ENCODE data around the gene PCDHA5. TPM values are rescaled to one million over a fixed set of nuclear protein-coding genes. Genes with fewer than 3 reads are reported as not detected.
"Not testable (repeated sequence)": the region's sequence is repeated elsewhere in the genome, so short reads cannot be mapped to it uniquely, and the experiment has no call there.

PCDHA5 gene
- under 1 TPM in 3 of 4 donors, not detected in 1; 0.09 to 0.19 (median 0.15) TPM for total RNA-seq

- Histone ChIP-seq H3K27me3 (peaks cover 0 to 29% (median 0%) of the 10 kb centered on the region in 4 donors), H3K27ac (no peak within 1 kb of the TSS), H3K4me3 (no peak within 1 kb of the TSS), H3K9me3 (peaks cover 0 to 31% (median 23%) of the 10 kb centered on the region in 3 donors), H3K36me3 (no peaks in the 10 kb centered on the region), H3K4me1 (no peaks in the 10 kb centered on the region)
- DNase-seq, result no peak
- intact Hi-C loops (cut with DNase I), result no loop called here
- 28 to 45% methylated on average over 22 to 24 of the region's 39 CpGs for WGBS, 2 donors
- peak in 1 of 6 experiments; percentile 34 for TF ChIP-seq CTCF (IDR thresholded peaks at IDR 0.05)
- TF ChIP-seq POLR2A (IDR thresholded peaks at IDR 0.05), result no peak
Observed at GRCh38 chr5:140821375-140822280, at the start of gene PCDHA5. PCDHA5 (plus strand) TSS chr5:140821613.

GRCh38 chr5:140780512-140780911, 40.9 kb upstream of the PCDHA5 start:
- Histone ChIP-seq H3K9me3 (peaks cover 0 to 74% (median 35%) of the 10 kb centered on the region in 3 donors), H3K36me3 (no peaks in the 10 kb centered on the region), H3K27me3 (peaks cover 0 to 3% (median 0%) of the 10 kb centered on the region in 4 donors), H3K27ac (no peak overlapping the region), H3K4me3 (no peak overlapping the region), H3K4me1 (no peaks in the 10 kb centered on the region)
- WGBS, 2 donors, result 72 to 84% methylated on average over 1 of the region's 1 CpG
- no peak for DNase-seq
- intact Hi-C loops (cut with DNase I), result no loop called here
- TF ChIP-seq POLR2A (IDR thresholded peaks at IDR 0.05), result no peak
- no peak for TF ChIP-seq CTCF (IDR thresholded peaks at IDR 0.05)

- Histone ChIP-seq H3K36me3 (no peaks in the 10 kb centered on the region), H3K27me3 (peaks cover 0 to 38% (median 0%) of the 10 kb centered on the region in 4 donors), H3K9me3 (peaks cover 0 to 79% (median 43%) of the 10 kb centered on the region in 3 donors), H3K4me3 (no peak within 1 kb of the TSS), H3K4me1 (no peaks in the 10 kb centered on the region), H3K27ac (no peak within 1 kb of the TSS)
- TF ChIP-seq POLR2A (IDR thresholded peaks at IDR 0.05), result no peak
- TF ChIP-seq CTCF (IDR thresholded peaks at IDR 0.05), result no peak
- no peak for DNase-seq
- intact Hi-C loops (cut with DNase I), result no loop called here
- WGBS, 2 donors, result 23 to 48% methylated on average over 21 to 29 of the region's 29 CpGs
Observed at GRCh38 chr5:140785905-140786686, 35.3 kb upstream of the PCDHA5 start, which contains the start of gene PCDHA1. PCDHA1 (plus strand) TSS chr5:140786140.

GRCh38 chr5:140787422-140787821, 34.0 kb upstream of the PCDHA5 start:
- H3K27me3 ChIP-seq, result peaks cover 0 to 43% (median 0%) of the 10 kb centered on the region in 4 donors
- H3K27ac ChIP-seq; H3K4me1 ChIP-seq; DNase-seq; H3K36me3 ChIP-seq; intact Hi-C loops (cut with DNase I); H3K4me3 ChIP-seq: not testable (repeated sequence)
- H3K9me3 ChIP-seq, result peaks cover 0 to 74% (median 34%) of the 10 kb centered on the region in 3 donors
- 35 to 78% methylated on average over 5 to 14 of the region's 44 CpGs for WGBS, 2 donors

GRCh38 chr5:140787849-140788504, 33.4 kb upstream of the PCDHA5 start:
- peaks cover 0 to 46% (median 0%) of the 10 kb centered on the region in 4 donors for H3K27me3 ChIP-seq
- WGBS, 2 donors, result 40 to 54% methylated on average over 6 of the region's 70 CpGs

More at GRCh38 chr5:140787849-140788504, 33.4 kb upstream of the PCDHA5 start:
- intact Hi-C loops (cut with DNase I); H3K4me1 ChIP-seq; H3K4me3 ChIP-seq; H3K27ac ChIP-seq; H3K36me3 ChIP-seq; DNase-seq: not testable (repeated sequence)
- peaks cover 0 to 74% (median 30%) of the 10 kb centered on the region in 3 donors for H3K9me3 ChIP-seq
